Measurements from ENCODE around the gene LPAR1.

Gene LPAR1

DNA sequence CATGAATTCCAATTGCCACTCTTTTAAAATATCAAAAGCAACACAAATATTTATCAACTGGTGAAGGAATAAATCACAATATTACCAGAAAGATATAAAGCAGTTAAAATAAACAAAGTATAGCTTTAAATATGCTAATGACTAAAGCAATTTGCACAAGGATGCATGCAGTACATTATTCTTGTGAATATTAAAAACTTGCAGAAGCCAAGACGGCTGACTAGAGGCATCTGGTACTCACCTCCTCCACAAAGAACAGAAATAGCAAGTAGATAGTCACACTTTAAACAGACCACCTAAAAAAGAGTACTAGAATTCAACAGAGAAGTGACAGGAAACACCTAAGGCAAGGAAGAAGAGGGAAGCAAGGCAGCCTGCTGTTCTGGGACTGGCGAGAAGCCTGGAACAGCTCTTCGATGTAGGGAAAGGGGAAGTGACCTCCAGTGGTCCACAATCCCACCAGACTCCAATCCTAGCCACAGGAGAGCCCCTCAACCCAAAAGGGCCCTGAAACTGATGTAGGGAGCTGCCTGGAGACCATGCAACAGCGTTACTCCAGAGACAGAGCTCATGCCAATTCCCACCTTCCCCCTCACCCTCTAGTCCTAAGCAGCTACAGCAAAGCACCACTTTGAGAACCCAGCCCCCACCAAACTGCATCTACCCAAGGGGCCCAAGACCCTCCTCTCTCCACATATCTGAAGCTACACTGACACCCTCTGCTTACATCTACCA is 86.3 kb downstream of the LPAR1 start:
- ChIA-PET POLR2A (no interaction called here), CTCF (no interaction called here)
- Histone ChIP-seq H3K27ac (ENCODE audit: extremely low read depth, low read depth, low read length) (no peak overlapping the region), H3K4me1 (ENCODE audit: control insufficient read depth, insufficient read depth, low read length) (no peaks in the 10 kb centered on the region; the same call in 1 of the 2 replicates), H3K9me3 (ENCODE audit: control insufficient read depth, insufficient read depth, low read depth, low read length) (no peaks in the 10 kb centered on the region), H3K4me3 (ENCODE audit: low read depth, low read length) (no peak overlapping the region), H3K36me3 (ENCODE audit: control insufficient read depth in 2 of 2, insufficient read depth in 1 of 2, low read length in 2 of 2) (no peaks in the 10 kb centered on the region)
- no peak for TF ChIP-seq ZNF404 (tag by site-specific recombination; IDR thresholded peaks at IDR 0.05)

DNA sequence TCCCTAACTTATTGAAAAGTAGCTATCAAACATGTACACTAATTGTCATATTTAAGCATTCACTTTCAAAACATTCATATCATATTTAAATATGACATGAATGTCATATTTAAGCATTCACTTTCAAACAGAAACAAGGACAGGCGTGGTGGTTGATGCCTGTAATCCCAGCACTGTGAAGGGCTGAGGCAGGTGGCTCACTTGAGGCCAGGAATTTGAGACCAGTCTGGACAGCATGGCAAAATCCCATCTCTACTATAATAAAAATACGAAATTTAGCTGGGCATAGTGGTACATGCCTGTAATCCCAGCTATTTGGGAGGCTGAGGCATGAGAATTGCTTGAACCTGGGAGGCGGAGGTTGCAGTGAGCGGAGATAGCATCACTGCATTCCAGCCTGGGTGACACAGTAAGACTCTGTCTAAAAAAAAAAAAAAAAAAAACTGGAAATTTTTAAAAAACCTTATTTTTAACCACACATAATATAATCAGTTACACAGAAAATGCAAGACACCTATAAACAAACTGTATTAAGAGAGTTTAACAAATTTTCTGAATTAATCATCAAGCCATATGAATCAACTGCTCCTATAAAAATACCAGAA is 88.1 kb downstream of the LPAR1 start:
- no peak overlapping the region for H3K27ac ChIP-seq (ENCODE audit: extremely low read depth, low read depth, low read length)
- ChIA-PET CTCF (no interaction called here), POLR2A (no interaction called here)
- TF ChIP-seq GLI2 (tag by site-specific recombination; IDR thresholded peaks at IDR 0.05; ENCODE audit: borderline replicate concordance, low read depth): no peak
- TF ChIP-seq ZBTB20 (tag by site-specific recombination; IDR thresholded peaks at IDR 0.05): no peak
- TF ChIP-seq, protein P1, sequence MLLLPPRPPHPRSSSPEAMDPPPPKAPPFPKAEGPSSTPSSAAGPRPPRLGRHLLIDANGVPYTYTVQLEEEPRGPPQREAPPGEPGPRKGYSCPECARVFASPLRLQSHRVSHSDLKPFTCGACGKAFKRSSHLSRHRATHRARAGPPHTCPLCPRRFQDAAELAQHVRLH (tag by site-specific recombination; IDR thresholded peaks at IDR 0.05): no peak
- no peak for TF ChIP-seq SP3 (tag by site-specific recombination; IDR thresholded peaks at IDR 0.05)
- no peak for TF ChIP-seq ZNF211 (tag by site-specific recombination; IDR thresholded peaks at IDR 0.05; ENCODE audit: low read depth)
- TF ChIP-seq, protein P2, sequence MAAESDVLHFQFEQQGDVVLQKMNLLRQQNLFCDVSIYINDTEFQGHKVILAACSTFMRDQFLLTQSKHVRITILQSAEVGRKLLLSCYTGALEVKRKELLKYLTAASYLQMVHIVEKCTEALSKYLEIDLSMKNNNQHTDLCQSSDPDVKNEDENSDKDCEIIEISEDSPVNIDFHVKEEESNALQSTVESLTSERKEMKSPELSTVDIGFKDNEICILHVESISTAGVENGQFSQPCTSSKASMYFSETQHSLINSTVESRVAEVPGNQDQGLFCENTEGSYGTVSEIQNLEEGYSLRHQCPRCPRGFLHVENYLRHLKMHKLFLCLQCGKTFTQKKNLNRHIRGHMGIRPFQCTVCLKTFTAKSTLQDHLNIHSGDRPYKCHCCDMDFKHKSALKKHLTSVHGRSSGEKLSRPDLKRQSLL (tag by site-specific recombination; IDR thresholded peaks at IDR 0.05): no peak
- TF ChIP-seq, protein P3, sequence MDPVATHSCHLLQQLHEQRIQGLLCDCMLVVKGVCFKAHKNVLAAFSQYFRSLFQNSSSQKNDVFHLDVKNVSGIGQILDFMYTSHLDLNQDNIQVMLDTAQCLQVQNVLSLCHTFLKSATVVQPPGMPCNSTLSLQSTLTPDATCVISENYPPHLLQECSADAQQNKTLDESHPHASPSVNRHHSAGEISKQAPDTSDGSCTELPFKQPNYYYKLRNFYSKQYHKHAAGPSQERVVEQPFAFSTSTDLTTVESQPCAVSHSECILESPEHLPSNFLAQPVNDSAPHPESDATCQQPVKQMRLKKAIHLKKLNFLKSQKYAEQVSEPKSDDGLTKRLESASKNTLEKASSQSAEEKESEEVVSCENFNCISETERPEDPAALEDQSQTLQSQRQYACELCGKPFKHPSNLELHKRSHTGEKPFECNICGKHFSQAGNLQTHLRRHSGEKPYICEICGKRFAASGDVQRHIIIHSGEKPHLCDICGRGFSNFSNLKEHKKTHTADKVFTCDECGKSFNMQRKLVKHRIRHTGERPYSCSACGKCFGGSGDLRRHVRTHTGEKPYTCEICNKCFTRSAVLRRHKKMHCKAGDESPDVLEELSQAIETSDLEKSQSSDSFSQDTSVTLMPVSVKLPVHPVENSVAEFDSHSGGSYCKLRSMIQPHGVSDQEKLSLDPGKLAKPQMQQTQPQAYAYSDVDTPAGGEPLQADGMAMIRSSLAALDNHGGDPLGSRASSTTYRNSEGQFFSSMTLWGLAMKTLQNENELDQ (tag by site-specific recombination; IDR thresholded peaks at IDR 0.05; ENCODE audit: low read depth): no peak
- no peak for TF ChIP-seq ZNF747 (tag by site-specific recombination; IDR thresholded peaks at IDR 0.05)
- no peak for TF ChIP-seq ZNF596 (tag by site-specific recombination; IDR thresholded peaks at IDR 0.05)
- TF ChIP-seq HOXA7 (CRISPR knock-in tag; IDR thresholded peaks at IDR 0.05; ENCODE audit: borderline replicate concordance): no peak
- H3K9me3 ChIP-seq (ENCODE audit: control insufficient read depth, insufficient read depth, low read depth, low read length): no peaks in the 10 kb centered on the region
- no peaks in the 10 kb centered on the region; the same call in 1 of the 2 replicates for H3K4me1 ChIP-seq (ENCODE audit: control insufficient read depth, insufficient read depth, low read length)
- H3K36me3 ChIP-seq (ENCODE audit: control insufficient read depth in 2 of 2, insufficient read depth in 1 of 2, low read length in 2 of 2): no peaks in the 10 kb centered on the region
- no peak overlapping the region for H3K4me3 ChIP-seq (ENCODE audit: low read depth, low read length)

DNA sequence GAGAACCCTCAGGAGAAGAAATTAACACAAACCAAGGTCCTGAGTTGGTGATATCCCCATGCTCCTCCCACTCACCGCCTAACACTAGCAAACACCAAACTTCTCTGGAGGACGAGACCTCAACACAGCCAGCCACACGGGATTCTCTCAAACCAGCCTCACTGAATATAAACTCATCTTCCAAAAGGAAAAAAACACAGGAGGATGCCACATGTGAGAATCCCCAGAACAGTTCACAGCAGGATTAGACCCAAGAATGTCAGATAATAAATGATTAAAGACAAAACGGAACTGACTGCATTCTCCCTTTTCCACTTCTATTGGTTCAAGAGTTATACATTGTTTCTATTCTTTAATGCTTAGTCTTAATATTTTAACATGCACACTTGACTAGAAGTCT is 89.2 kb downstream of the LPAR1 start:
- H3K4me1 ChIP-seq (ENCODE audit: control insufficient read depth, insufficient read depth, low read length): no peaks in the 10 kb centered on the region; the same call in 1 of the 2 replicates
- no peaks in the 10 kb centered on the region for H3K9me3 ChIP-seq (ENCODE audit: control insufficient read depth, insufficient read depth, low read depth, low read length)
- no peaks in the 10 kb centered on the region for H3K36me3 ChIP-seq (ENCODE audit: control insufficient read depth in 2 of 2, insufficient read depth in 1 of 2, low read length in 2 of 2)
- POLR2A ChIA-PET: no interaction called here
- no peak overlapping the region for H3K4me3 ChIP-seq (ENCODE audit: low read depth, low read length)
- CTCF ChIA-PET: no interaction called here
- no peak overlapping the region for H3K27ac ChIP-seq (ENCODE audit: extremely low read depth, low read depth, low read length)
- TF ChIP-seq ZNF169 (tag by site-specific recombination; IDR thresholded peaks at IDR 0.05): no peak
- TF ChIP-seq ZNF600 (tag by site-specific recombination; IDR thresholded peaks at IDR 0.05): no peak
- no peak for TF ChIP-seq ZFHX2 (tag by site-specific recombination; conservative IDR thresholded peaks at IDR 0.05)
- no peak for TF ChIP-seq ZNF23 (tag by site-specific recombination; IDR thresholded peaks at IDR 0.05; ENCODE audit: borderline replicate concordance)
- TF ChIP-seq ZNF239 (tag by site-specific recombination; IDR thresholded peaks at IDR 0.05): no peak
- TF ChIP-seq, protein P4, sequence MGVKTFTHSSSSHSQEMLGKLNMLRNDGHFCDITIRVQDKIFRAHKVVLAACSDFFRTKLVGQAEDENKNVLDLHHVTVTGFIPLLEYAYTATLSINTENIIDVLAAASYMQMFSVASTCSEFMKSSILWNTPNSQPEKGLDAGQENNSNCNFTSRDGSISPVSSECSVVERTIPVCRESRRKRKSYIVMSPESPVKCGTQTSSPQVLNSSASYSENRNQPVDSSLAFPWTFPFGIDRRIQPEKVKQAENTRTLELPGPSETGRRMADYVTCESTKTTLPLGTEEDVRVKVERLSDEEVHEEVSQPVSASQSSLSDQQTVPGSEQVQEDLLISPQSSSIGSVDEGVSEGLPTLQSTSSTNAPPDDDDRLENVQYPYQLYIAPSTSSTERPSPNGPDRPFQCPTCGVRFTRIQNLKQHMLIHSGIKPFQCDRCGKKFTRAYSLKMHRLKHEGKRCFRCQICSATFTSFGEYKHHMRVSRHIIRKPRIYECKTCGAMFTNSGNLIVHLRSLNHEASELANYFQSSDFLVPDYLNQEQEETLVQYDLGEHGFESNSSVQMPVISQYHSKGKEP (tag by site-specific recombination; IDR thresholded peaks at IDR 0.05): no peak
- no peak for TF ChIP-seq ZNF404 (tag by site-specific recombination; IDR thresholded peaks at IDR 0.05)
- TF ChIP-seq, protein P5, sequence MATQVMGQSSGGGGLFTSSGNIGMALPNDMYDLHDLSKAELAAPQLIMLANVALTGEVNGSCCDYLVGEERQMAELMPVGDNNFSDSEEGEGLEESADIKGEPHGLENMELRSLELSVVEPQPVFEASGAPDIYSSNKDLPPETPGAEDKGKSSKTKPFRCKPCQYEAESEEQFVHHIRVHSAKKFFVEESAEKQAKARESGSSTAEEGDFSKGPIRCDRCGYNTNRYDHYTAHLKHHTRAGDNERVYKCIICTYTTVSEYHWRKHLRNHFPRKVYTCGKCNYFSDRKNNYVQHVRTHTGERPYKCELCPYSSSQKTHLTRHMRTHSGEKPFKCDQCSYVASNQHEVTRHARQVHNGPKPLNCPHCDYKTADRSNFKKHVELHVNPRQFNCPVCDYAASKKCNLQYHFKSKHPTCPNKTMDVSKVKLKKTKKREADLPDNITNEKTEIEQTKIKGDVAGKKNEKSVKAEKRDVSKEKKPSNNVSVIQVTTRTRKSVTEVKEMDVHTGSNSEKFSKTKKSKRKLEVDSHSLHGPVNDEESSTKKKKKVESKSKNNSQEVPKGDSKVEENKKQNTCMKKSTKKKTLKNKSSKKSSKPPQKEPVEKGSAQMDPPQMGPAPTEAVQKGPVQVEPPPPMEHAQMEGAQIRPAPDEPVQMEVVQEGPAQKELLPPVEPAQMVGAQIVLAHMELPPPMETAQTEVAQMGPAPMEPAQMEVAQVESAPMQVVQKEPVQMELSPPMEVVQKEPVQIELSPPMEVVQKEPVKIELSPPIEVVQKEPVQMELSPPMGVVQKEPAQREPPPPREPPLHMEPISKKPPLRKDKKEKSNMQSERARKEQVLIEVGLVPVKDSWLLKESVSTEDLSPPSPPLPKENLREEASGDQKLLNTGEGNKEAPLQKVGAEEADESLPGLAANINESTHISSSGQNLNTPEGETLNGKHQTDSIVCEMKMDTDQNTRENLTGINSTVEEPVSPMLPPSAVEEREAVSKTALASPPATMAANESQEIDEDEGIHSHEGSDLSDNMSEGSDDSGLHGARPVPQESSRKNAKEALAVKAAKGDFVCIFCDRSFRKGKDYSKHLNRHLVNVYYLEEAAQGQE (tag by site-specific recombination; IDR thresholded peaks at IDR 0.05): no peak
- TF ChIP-seq, protein P6, sequence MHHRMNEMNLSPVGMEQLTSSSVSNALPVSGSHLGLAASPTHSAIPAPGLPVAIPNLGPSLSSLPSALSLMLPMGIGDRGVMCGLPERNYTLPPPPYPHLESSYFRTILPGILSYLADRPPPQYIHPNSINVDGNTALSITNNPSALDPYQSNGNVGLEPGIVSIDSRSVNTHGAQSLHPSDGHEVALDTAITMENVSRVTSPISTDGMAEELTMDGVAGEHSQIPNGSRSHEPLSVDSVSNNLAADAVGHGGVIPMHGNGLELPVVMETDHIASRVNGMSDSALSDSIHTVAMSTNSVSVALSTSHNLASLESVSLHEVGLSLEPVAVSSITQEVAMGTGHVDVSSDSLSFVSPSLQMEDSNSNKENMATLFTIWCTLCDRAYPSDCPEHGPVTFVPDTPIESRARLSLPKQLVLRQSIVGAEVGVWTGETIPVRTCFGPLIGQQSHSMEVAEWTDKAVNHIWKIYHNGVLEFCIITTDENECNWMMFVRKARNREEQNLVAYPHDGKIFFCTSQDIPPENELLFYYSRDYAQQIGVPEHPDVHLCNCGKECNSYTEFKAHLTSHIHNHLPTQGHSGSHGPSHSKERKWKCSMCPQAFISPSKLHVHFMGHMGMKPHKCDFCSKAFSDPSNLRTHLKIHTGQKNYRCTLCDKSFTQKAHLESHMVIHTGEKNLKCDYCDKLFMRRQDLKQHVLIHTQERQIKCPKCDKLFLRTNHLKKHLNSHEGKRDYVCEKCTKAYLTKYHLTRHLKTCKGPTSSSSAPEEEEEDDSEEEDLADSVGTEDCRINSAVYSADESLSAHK (tag by site-specific recombination; IDR thresholded peaks at IDR 0.05): no peak
